SKM-1 (cell line): ENCODE measurements around the gene SLC34A3.
"Not testable (repeated sequence)": the region's sequence is repeated elsewhere in the genome, so short reads cannot be mapped to it uniquely, and the experiment has no call there.

Experiments
- DNase-seq: peaks from one replicate; lab custom pipeline; 2025; ENCODE audit not compliant: unreplicated experiment; lab: John Stamatoyannopoulos, UW

SLC34A3 gene

DNA sequence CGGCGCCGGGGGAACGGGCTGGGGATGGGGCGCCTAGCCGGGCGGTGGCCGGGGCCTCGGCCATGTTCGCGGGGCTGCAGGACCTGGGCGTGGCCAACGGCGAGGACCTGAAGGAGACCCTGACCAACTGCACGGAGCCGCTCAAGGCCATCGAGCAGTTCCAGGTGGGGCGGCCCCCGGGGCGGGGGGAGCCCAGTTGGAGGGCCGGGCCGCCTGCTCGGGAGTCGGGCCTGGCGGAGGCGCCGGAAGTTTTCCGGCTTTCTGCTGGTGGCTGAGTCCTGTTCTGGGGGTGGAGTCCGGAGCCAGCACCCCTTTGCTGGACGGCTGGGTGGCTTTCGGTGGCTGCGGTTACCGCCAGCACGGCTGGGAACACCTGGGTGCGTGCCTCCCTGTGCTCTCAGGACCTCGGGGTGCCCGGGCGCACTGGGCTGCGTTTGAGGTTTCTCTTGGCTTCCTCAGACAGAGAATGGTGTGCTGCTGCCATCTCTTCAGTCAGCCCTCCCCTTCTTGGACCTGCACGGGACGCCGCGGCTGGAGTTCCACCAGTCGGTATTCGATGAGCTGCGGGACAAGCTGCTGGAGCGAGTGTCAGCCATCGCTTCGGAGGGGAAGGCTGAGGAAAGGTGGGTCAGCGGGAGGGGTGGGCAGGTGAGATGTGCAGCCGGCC lies 24.9 kb downstream of the SLC34A3 start:
- no peak for DNase-seq

DNA sequence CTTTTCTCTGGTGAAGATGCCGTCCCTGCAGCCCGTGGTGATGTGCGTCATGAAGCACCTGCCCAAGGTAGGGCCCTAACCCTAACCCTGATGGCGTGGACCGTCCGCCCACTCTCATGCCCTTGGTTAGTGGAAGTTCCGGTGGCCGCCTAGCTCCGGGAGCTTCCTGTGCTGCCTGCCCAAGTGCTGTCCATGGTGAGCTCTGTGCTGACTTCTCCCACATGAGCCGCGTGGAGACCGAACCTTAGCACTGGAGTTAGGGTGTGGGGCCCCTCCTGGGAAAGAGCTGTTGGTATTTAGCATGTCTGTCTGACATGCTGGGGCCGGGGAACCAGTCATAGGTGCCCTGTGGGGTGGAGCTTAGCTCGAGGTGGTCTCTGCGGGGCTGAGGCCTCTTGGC lies 25.7 kb downstream of the SLC34A3 start:
- no peak for DNase-seq

- DNase-seq: no peak
These were observed 26.2 kb downstream of the SLC34A3 start for GRCh38 chr9:137256856-137257255.

DNA sequence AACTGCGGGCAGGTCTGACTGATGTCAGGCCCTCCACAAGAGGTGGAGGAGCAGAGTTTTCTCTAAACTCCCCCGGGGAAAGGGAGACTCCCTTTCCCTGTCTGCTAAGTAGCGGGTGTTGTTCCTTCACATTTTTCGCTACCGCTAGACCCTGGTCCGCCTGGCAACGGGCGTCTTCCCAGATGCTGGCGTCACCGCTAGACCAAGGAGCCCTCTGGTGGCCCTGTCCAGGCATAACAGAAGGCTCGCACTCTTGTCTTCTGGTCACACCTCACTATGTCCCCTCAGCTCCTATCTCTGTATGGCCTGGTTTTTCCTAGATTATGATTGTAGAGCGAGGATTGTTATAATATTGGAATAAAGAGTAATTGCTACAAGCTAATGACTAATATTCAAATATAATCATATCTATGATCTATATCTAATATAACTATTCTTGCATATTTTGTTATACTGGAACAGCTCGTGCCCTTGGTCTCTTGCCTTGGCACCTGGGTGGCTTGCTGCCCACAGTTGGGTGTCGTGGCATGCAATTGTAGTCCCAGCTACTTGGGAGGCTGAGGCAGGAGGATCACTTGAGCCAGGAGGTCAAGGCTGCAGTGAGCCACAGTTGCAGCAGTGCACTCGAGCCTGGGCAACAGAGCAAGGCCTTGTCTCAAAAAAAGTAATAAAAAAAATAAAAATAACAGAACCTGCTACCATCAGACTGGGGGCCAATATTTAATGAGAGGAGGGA lies 31.6 kb downstream of the SLC34A3 start:
- not testable (repeated sequence) for DNase-seq

GRCh38 chr9:137262909-137263285 lies 32.2 kb downstream of the SLC34A3 start:
- DNase-seq: no peak

GRCh38 chr9:137263506-137263905 lies 32.8 kb downstream of the SLC34A3 start:
- DNase-seq: no peak

DNA sequence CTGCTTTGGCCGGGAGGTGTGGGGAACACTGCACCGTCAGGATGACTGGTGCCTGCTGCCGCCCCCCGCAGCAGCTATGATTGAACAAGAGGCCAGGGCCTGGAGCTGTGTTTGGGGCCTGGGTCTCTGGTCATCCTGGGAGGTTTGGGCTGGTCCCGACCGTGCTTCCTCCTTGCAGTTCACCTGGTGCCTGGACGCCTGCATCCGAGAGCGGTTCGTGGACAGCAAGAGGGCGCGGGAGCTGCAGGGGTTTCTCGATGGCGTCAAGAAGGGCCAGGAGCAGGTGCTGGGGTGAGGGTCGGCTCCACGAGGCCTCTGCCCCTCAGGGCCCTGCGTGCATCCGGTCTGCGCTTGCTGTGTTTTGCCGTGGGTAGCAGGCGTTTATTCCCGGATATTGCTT lies 33.4 kb downstream of the SLC34A3 start:
- DNase-seq: no peak

GRCh38 chr9:137265496-137266161 lies 34.9 kb downstream of the SLC34A3 start:
- DNase-seq: no peak

DNA sequence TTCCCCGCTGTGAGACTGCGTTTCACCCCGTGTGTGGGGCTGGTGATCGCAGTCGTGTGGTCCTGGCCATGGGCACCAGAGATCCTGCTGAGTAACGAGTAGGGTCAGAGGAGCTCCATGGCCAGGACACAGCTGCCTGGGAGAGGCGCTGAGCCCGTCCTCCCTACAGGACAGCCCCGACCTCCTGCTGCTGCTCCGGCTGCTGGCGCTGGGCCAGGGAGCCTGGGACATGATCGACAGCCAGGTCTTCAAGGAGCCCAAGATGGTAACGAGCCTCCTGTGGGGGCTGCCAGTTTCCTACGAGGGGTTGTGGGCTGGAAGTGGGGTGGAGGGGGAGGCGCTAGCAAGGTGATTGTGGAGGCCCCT lies 35.4 kb downstream of the SLC34A3 start:
- DNase-seq: no peak

- DNase-seq: no peak
These were observed 36.1 kb downstream of the SLC34A3 start for GRCh38 chr9:137266585-137267453.

DNA sequence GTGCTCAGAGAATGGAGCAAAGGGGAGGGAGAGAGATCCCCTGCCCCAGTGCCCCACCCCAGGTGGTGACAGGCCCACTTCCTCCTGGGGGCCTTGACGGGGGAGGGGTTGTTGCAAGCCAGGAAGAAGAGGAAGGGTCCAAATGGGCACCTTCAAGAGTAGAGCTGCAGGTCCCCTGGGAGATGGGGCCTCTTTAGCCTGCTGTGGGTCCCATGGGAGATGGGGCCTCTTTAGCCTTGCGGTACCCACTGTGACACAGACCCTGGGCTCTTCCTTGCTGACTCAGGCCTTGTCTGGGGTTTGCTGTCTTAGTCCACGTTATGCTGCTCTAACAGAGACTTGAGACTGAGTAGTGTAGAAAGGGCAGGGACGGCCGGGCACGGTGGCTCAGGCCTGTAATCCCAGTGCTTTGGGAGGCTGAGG lies 37.2 kb downstream of the SLC34A3 start:
- no peak for DNase-seq

GRCh38 chr9:137268538-137269201 lies 38.0 kb downstream of the SLC34A3 start:
- no peak for DNase-seq

GRCh38 chr9:137269231-137269772 lies 38.6 kb downstream of the SLC34A3 start:
- DNase-seq: no peak

DNA sequence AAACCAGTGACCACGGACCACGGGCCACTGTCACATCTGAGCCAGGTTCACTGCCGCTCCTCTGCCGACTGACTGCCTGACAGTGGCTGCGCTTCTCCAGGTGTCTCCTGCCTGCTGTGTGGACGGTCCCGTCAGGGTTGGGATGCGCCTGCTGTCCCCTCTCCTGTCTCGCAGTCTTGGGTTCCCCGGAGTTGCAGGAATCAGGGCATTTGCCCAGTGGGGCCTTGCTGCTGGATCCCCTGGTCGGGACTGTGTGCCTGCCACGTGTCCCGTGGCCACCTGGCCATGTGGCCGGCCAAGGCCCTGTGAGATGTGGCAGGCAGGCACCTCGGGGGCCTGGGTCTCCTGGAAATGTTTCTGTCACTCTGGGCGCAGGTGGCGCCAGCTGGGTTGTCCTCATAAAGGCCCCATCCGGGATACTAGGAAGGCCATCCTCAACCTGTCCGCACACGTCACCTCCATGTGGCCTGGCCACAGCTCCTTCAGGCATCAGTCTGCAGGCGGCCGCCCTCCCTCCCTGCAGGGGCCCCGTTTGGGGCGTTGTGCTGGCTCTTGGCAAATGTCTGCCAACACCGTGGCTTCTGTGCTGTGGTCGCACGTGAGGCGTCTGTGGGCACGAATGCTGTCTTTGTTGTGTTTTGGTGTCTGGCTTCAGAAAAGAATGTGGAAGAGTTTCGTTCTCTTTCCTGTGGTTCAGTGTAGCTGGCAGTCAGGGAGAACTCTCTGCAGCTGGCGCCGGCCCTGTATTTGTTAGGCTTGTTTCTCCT lies 40.4 kb downstream of the SLC34A3 start:
- DNase-seq: no peak

DNA sequence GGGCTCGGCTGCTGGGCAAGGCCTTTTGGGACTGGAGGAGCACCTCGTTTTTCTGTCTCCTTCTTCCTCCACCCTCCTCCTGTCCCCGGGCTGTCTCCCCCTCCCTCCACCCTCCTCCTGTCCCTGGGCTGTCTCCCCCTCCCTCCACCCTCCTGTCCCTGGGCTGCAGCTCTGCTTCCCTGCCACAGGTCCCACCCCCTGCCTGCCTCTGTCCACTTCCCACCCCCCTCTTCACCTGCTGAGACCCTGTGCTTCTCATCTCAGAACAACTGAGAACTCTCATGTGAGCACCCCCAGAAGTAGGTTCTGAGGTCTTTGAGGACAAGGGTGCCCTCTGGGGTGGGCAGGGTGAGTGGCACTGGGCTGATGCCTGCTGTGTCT lies 41.0 kb downstream of the SLC34A3 start:
- no peak for DNase-seq

DNA sequence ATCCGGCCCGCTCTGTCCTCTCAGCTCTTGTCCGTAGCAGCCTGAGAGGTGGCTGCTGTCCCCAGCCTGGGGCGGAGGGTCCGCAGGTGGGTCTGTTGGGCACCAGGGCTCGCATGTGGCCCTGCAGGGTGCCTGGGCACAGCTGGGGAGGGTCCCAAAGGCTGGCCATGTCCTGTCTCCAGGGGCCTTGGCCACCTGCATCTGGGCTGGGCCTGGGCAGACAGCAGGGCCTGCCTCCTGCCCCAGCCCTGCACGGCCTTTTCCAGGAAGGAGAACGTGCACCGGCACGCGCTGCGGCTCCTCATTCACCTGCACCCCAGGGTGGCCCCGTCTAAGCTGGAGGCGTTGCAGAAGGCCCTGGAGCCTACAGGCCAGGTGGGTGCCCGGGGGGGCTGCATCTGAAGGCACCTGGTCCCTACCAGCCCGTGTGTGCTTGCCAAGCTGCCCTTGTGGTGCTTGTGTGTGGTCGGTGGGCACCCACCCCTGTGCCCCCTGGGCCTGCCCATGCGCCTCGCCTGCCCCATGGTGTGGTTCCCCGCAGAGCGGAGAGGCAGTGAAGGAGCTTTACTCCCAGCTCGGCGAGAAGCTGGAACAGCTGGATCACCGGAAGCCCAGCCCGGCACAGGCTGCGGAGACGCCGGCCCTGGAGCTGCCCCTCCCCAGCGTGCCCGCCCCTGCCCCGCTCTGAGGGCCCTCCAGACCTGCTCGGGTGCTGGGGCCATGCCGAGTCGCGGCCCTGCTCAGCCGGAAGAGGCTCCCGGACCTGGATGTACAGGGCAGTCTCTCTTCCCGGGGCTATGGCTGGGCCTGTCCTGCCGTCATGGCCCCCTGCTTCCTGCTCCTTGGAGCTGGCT lies 41.8 kb downstream of the SLC34A3 start:
- no peak for DNase-seq

- no peak for DNase-seq
These were observed 42.4 kb downstream of the SLC34A3 start for GRCh38 chr9:137273095-137273490.

- DNase-seq: no peak
These were observed 43.1 kb downstream of the SLC34A3 start for GRCh38 chr9:137273611-137274320.
